Anterior cingulate cortex (tissue), 58 donors: Measurements from ENCODE around the gene CTSH.

Source experiments
- DNase-seq, 58 donors: peaks; one replicate each; lab custom pipeline; 2025; lab: John Stamatoyannopoulos, UW

CTSH gene

GRCh38 chr15:78944669-78945407 is at the start of gene CTSH:
Gene CTSH, minus strand, starts transcription at chr15:78945046. Its CDS starts 65 bp downstream, at chr15:78944981.
- DNase-seq = peak in 51 of 58 donors; percentile 20 to 81 (median 61)

- DNase-seq = no peak
These were observed 49.2 kb upstream of the CTSH start for GRCh38 chr15:78993931-78994530.

GRCh38 chr15:78993257-78993930 is 48.5 kb upstream of the CTSH start:
- no peak for DNase-seq

GRCh38 chr15:78992416-78993256 is 47.8 kb upstream of the CTSH start:
- peak in 7 of 58 donors; percentile 11 to 50 (median 25) for DNase-seq

GRCh38 chr15:78991879-78992278 is 47.0 kb upstream of the CTSH start:
- no peak for DNase-seq

- DNase-seq = no peak
These were observed 46.6 kb upstream of the CTSH start for GRCh38 chr15:78991476-78991875.

GRCh38 chr15:78990278-78990677 is 45.4 kb upstream of the CTSH start:
- no peak for DNase-seq

GRCh38 chr15:78989701-78990240 is 44.9 kb upstream of the CTSH start:
- DNase-seq = no peak

- DNase-seq = peak in 25 of 58 donors; percentile 13 to 66 (median 27)
These were observed 43.6 kb upstream of the CTSH start for GRCh38 chr15:78988361-78988911.

GRCh38 chr15:78987556-78988360 is 42.9 kb upstream of the CTSH start:
- DNase-seq = no peak

GRCh38 chr15:78985859-78986475 is 41.1 kb upstream of the CTSH start:
- no peak for DNase-seq

GRCh38 chr15:78984041-78984440 is 39.2 kb upstream of the CTSH start:
- no peak for DNase-seq

- no peak for DNase-seq
These were observed 38.5 kb upstream of the CTSH start for GRCh38 chr15:78983146-78983918.

GRCh38 chr15:78982736-78983135 is 37.9 kb upstream of the CTSH start:
- DNase-seq = no peak

GRCh38 chr15:78981532-78982313 is 36.9 kb upstream of the CTSH start:
- DNase-seq = no peak

GRCh38 chr15:78979456-78980320 is 34.8 kb upstream of the CTSH start:
- DNase-seq = peak in 30 of 58 donors; percentile 11 to 62 (median 37)
